ENCODE results near the gene SIDT1.

The SIDT1 gene

GRCh38 chr3:113499081-113499480 is 33.3 kb upstream of the SIDT1 start:
- no peak overlapping the region for H3K4me3 ChIP-seq (ENCODE audit: low read depth, low read length)
- no peaks in the 10 kb centered on the region for H3K36me3 ChIP-seq (replicated peaks)
- peak overlapping the region; percentile 77 for H3K27ac ChIP-seq
- H3K27me3 ChIP-seq (replicated peaks) = no peaks in the 10 kb centered on the region
- no peak for DNase-seq
- no peak for TF ChIP-seq CTCF (IDR thresholded peaks at IDR 0.05; ENCODE audit: low read depth, low read length, missing control alignments)
- in situ Hi-C loops (cut with HindIII; ENCODE audit: low pct_ligation_motif_present, low sequenced_read_pairs) = no loop called here

- Histone ChIP-seq H3K27ac (no peak overlapping the region), H3K27me3 (replicated peaks) (no peaks in the 10 kb centered on the region), H3K36me3 (replicated peaks) (no peaks in the 10 kb centered on the region), H3K4me3 (ENCODE audit: low read depth, low read length) (no peak overlapping the region)
- TF ChIP-seq CTCF (IDR thresholded peaks at IDR 0.05; ENCODE audit: low read depth, low read length, missing control alignments) = no peak
- DNase-seq = no peak
- in situ Hi-C loops (cut with HindIII; ENCODE audit: low pct_ligation_motif_present, low sequenced_read_pairs) = no loop called here
These were observed 30.8 kb upstream of the SIDT1 start for GRCh38 chr3:113501597-113501996.

- in situ Hi-C loops (cut with HindIII; ENCODE audit: low pct_ligation_motif_present, low sequenced_read_pairs) = no loop called here
- DNase-seq = no peak
- Histone ChIP-seq H3K4me3 (ENCODE audit: low read depth, low read length) (no peak overlapping the region), H3K36me3 (replicated peaks) (no peaks in the 10 kb centered on the region), H3K27me3 (replicated peaks) (no peaks in the 10 kb centered on the region), H3K27ac (no peak overlapping the region)
- no peak for TF ChIP-seq CTCF (IDR thresholded peaks at IDR 0.05; ENCODE audit: low read depth, low read length, missing control alignments)
These were observed 26.5 kb upstream of the SIDT1 start for GRCh38 chr3:113505867-113506266.

- H3K36me3 ChIP-seq (replicated peaks) = no peaks in the 10 kb centered on the region
- no peaks in the 10 kb centered on the region for H3K27me3 ChIP-seq (replicated peaks)
- no peak overlapping the region for H3K27ac ChIP-seq
- no peak for DNase-seq
- in situ Hi-C loops (cut with HindIII; ENCODE audit: low pct_ligation_motif_present, low sequenced_read_pairs) = no loop called here
- no peak overlapping the region for H3K4me3 ChIP-seq (ENCODE audit: low read depth, low read length)
- TF ChIP-seq CTCF (IDR thresholded peaks at IDR 0.05; ENCODE audit: low read depth, low read length, missing control alignments) = no peak
These were observed 24.8 kb upstream of the SIDT1 start for GRCh38 chr3:113507501-113508067.

GRCh38 chr3:113508966-113509365 is 23.4 kb upstream of the SIDT1 start:
- in situ Hi-C loops (cut with HindIII; ENCODE audit: low pct_ligation_motif_present, low sequenced_read_pairs) = no loop called here
- DNase-seq = no peak
- Histone ChIP-seq H3K27ac (no peak overlapping the region), H3K36me3 (replicated peaks) (no peaks in the 10 kb centered on the region), H3K4me3 (ENCODE audit: low read depth, low read length) (no peak overlapping the region), H3K27me3 (replicated peaks) (no peaks in the 10 kb centered on the region)
- no peak for TF ChIP-seq CTCF (IDR thresholded peaks at IDR 0.05; ENCODE audit: low read depth, low read length, missing control alignments)

GRCh38 chr3:113514265-113514769 is 18.0 kb upstream of the SIDT1 start:
- H3K36me3 ChIP-seq (replicated peaks) = no peaks in the 10 kb centered on the region
- no peak for DNase-seq
- peak overlapping the region; percentile 82 for H3K27ac ChIP-seq
- peak overlapping the region; percentile 88 for H3K4me3 ChIP-seq (ENCODE audit: low read depth, low read length)
- in situ Hi-C loops (cut with HindIII; ENCODE audit: low pct_ligation_motif_present, low sequenced_read_pairs) = no loop called here
- TF ChIP-seq CTCF (IDR thresholded peaks at IDR 0.05; ENCODE audit: low read depth, low read length, missing control alignments) = no peak
- no peaks in the 10 kb centered on the region for H3K27me3 ChIP-seq (replicated peaks)

Measured in brain microvascular endothelial cell (primary cell).